ENCODE results near the gene ACAD11.

The ACAD11 gene

DNA sequence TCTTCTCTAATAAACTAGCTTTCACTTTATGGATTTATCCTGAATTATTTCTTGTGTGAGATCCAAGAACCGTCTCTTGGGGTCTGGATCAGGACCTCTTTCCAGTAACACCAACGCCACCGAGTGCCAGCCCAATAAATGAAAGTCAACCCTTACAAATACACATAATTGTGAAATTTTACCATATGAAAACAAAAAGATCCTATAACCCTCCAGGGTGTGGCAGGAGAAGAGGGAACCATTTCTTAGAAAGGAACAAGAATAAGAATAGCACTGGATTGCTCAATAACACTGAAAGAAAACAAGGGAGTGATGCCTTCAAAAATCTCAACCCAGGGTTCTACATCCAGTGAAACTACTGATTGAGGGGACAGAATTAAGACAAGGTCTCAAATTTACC, 114.1 kb downstream of the ACAD11 start:
- Mint-ChIP-seq H3K36me3 (peaks cover 7% of the 10 kb centered on the region), H3K4me3 (no peak overlapping the region), H3K9me3 (no peaks in the 10 kb centered on the region), H3K27ac (no peak overlapping the region), H3K4me1 (peaks cover 22% of the 10 kb centered on the region), H3K27me3 (no peaks in the 10 kb centered on the region)
- CTCF ChIA-PET: interaction anchor here (0.9 to 1.0 kb wide), 2 partner anchors 10 to 97 kb away, joined by 4 read pairs; no protein-coding TSS in a partner anchor
- no peak for DNase-seq

DNA sequence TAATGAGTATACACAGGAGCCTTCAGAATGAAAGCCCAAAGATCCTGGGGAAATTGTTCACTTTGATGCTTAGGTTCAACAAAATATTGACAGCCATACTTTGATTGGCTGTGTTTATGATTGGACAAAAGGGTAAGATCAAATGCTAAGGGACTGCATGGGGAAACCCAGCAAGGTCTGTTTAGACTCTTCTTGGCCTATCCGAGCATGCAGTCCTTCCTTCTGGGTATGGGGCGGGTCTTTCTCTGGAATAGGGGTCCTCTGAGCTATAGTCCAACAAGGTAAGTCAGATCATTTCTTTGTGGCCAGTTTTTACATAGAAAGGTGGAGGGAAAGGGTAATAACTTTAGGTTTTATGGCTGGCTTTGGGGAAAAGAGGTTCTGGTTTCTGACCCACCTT, 115.5 kb downstream of the ACAD11 start:
- Mint-ChIP-seq H3K4me1 (peaks cover 12% of the 10 kb centered on the region), H3K27me3 (no peaks in the 10 kb centered on the region), H3K36me3 (peaks cover 12% of the 10 kb centered on the region), H3K27ac (no peak overlapping the region), H3K4me3 (no peak overlapping the region), H3K9me3 (no peaks in the 10 kb centered on the region)
- no peak for DNase-seq
- CTCF ChIA-PET: interaction anchor here (2.3 kb wide), 1 partner anchor 98 kb away, joined by 10 read pairs; no protein-coding TSS in a partner anchor

DNA sequence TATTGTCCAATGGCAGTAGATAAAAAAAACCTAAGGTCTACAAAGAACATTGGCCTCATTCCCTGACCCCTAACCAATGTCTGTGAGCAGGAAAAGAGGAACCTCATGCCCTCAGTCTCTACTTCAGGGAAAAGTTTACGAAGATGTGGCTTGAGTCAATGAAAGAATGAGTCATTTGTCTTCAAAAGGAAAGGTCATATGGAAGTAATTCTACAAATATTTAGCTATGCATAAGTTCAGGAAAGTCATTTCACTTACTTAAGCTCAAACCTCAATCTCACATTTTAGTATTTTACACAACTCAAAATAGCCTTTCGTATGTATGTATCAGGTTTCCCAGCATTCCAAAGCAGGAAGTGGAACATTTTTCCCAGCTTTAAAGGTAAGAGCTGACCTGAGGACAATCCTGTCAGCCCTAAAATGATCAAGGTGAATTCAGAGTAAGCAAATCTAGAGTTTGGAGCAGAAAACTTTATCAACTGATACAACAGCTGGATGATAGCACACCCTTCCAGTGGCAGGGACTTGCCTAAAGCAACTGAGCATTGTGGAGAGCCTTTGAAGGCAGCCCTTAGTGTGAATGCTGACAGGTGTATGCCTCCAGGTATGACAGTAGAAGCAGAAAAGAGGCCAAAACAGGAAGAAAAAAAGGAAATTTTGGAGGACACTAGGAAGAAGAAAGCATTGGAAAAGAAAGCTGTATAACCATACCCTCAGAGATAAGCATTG, 116.4 kb downstream of the ACAD11 start:
- H3K27me3 Mint-ChIP-seq: no peaks in the 10 kb centered on the region
- DNase-seq: no peak
- no peak overlapping the region for H3K27ac Mint-ChIP-seq
- peaks cover 12% of the 10 kb centered on the region for H3K4me1 Mint-ChIP-seq
- no peaks in the 10 kb centered on the region for H3K9me3 Mint-ChIP-seq
- no peak overlapping the region for H3K4me3 Mint-ChIP-seq
- peaks cover 15% of the 10 kb centered on the region for H3K36me3 Mint-ChIP-seq
- CTCF ChIA-PET: interaction anchor here (2.3 kb wide), 1 partner anchor 99 kb away, joined by 10 read pairs; no protein-coding TSS in a partner anchor

GRCh38 chr3:132542577-132542976, 117.0 kb downstream of the ACAD11 start:
- Mint-ChIP-seq H3K4me3 (no peak overlapping the region), H3K27me3 (no peaks in the 10 kb centered on the region), H3K27ac (no peak overlapping the region), H3K36me3 (peaks cover 15% of the 10 kb centered on the region), H3K9me3 (no peaks in the 10 kb centered on the region), H3K4me1 (peaks cover 12% of the 10 kb centered on the region)
- no peak for DNase-seq
- CTCF ChIA-PET: interaction anchor here (1.2 to 2.3 kb wide), 2 partner anchors 94 to 100 kb away, joined by 3 to 10 read pairs; no protein-coding TSS in a partner anchor

- Mint-ChIP-seq H3K4me3 (no peak overlapping the region), H3K36me3 (peaks cover 24% of the 10 kb centered on the region), H3K4me1 (peaks cover 12% of the 10 kb centered on the region), H3K9me3 (no peaks in the 10 kb centered on the region), H3K27ac (no peak overlapping the region), H3K27me3 (no peaks in the 10 kb centered on the region)
- no peak for DNase-seq
- CTCF ChIA-PET: interaction anchor here (0.9 to 8.3 kb wide), 3 partner anchors 101 to 119 kb away, joined by 3 to 103 read pairs (median 3); no protein-coding TSS in a partner anchor
These were observed 119.9 kb downstream of the ACAD11 start for GRCh38 chr3:132539681-132540080.

- peaks cover 26% of the 10 kb centered on the region for H3K36me3 Mint-ChIP-seq
- no peak overlapping the region for H3K27ac Mint-ChIP-seq
- H3K4me1 Mint-ChIP-seq: peaks cover 12% of the 10 kb centered on the region
- CTCF ChIA-PET: interaction anchor here (1.1 to 8.3 kb wide), 4 partner anchors 8 to 186 kb away, joined by 3 to 103 read pairs (median 6); no protein-coding TSS in a partner anchor
- no peak for DNase-seq
- H3K4me3 Mint-ChIP-seq: no peak overlapping the region
- H3K9me3 Mint-ChIP-seq: no peaks in the 10 kb centered on the region
- H3K27me3 Mint-ChIP-seq: no peaks in the 10 kb centered on the region
These were observed 121.5 kb downstream of the ACAD11 start for GRCh38 chr3:132538072-132538471.

DNA sequence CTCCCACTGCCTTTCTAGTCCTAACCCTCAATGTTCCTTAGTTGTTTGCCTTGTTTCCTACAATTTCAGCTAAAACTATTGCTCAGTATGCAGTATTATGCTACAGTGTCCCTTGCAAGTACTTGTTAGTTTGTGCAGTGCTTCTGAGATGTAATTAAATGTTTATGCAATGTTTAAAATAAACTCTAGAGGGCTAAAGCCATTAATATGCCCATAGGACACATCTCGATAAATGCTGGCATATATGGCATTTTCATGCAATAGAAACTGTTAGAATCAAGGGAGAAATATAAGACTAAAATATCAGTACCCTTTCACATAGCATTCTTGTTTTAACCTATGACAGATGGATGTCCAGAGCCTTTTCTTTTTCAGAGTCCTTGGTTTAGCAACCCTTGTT, 122.3 kb downstream of the ACAD11 start:
- H3K27ac Mint-ChIP-seq: no peak overlapping the region
- H3K4me1 Mint-ChIP-seq: peaks cover 5% of the 10 kb centered on the region
- no peak overlapping the region for H3K4me3 Mint-ChIP-seq
- CTCF ChIA-PET: interaction anchor here (1.8 to 8.3 kb wide), 5 partner anchors 11 to 185 kb away, joined by 4 to 103 read pairs (median 7); no protein-coding TSS in a partner anchor
- H3K9me3 Mint-ChIP-seq: no peaks in the 10 kb centered on the region
- no peaks in the 10 kb centered on the region for H3K27me3 Mint-ChIP-seq
- DNase-seq: no peak
- H3K36me3 Mint-ChIP-seq: peaks cover 24% of the 10 kb centered on the region

- H3K9me3 Mint-ChIP-seq: no peaks in the 10 kb centered on the region
- peaks cover 24% of the 10 kb centered on the region for H3K36me3 Mint-ChIP-seq
- no peak overlapping the region for H3K4me3 Mint-ChIP-seq
- no peak overlapping the region for H3K27ac Mint-ChIP-seq
- no peaks in the 10 kb centered on the region for H3K27me3 Mint-ChIP-seq
- no peak for DNase-seq
- no peaks in the 10 kb centered on the region for H3K4me1 Mint-ChIP-seq
- CTCF ChIA-PET: interaction anchor here (0.8 to 8.3 kb wide), 18 partner anchors 9 to 222 kb away, joined by 3 to 103 read pairs (median 4); no protein-coding TSS in a partner anchor
These were observed 123.0 kb downstream of the ACAD11 start for GRCh38 chr3:132536442-132537153.

DNA sequence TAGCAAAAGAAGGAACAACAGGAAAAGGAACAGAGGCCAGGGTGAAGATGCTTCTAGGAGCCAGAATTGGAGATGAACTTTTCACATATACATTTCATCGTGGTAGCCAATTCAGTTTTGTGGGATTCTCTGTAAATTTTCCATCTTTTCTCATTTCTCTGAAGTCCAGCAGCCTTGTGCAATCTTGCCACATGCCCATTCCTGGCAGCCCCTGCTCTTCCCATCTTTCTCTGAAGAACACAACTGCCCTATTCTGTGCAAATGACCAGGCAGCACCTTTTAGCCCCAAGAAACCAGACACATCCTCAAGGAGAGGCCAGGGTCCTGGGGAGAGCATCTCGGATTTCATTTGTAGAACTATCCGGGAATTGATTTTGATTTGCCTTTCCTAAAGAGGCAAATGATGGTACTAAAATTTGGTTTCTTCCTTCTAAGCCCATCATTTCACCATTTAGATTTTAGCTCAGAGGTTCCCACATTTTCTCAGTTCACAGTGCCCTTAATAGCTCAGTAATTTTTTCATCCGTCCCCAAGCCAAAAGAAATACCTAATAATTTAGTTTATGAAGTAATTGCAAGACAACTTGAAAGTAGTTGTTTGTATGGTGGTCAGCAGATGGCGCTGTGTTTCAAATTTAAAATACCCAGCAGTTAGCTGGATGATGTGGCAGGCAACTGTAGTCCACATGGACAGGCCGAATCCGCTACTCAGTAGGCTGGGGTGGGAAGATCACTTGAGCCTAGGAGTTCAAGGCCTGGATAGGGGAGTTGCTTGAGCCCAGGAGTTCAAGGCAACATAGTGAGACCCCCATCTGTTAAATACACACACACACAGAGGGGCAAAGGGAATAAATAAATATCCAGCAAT, 123.8 kb downstream of the ACAD11 start:
- CTCF ChIA-PET: interaction anchor here (0.8 to 8.3 kb wide), 17 partner anchors 9 to 221 kb away, joined by 3 to 103 read pairs (median 4); no protein-coding TSS in a partner anchor
- DNase-seq: peak; percentile 68
- Mint-ChIP-seq H3K27me3 (no peaks in the 10 kb centered on the region), H3K4me3 (no peak overlapping the region), H3K27ac (no peak overlapping the region), H3K9me3 (no peaks in the 10 kb centered on the region), H3K4me1 (no peaks in the 10 kb centered on the region), H3K36me3 (peaks cover 25% of the 10 kb centered on the region)

DNA sequence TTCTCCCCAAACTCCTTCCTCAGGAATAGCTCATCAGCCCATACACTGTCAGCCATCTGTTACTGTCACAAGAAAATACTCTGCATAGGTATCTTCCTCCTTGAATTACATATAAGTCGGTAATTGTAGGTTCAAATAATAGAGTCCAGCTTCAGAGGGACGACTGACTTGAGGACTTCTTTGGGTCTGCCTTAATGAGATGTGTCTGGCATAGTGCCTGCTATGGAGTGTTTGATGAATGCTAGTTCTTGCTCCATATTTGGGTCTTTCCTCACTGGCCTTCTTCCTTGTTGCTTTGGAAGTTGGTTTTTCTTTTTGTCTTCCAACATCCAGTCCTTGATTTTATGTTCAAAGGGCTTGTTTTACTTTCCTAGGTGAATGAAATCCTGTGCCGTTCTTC, 129.0 kb downstream of the ACAD11 start:
- no peaks in the 10 kb centered on the region for H3K4me1 Mint-ChIP-seq
- no peak overlapping the region for H3K27ac Mint-ChIP-seq
- H3K4me3 Mint-ChIP-seq: no peak overlapping the region
- peaks cover 39% of the 10 kb centered on the region for H3K36me3 Mint-ChIP-seq
- H3K27me3 Mint-ChIP-seq: no peaks in the 10 kb centered on the region
- CTCF ChIA-PET: interaction anchor here (1.1 kb wide), 1 partner anchor 8 kb away, joined by 3 read pairs; no protein-coding TSS in a partner anchor
- no peak for DNase-seq
- H3K9me3 Mint-ChIP-seq: no peaks in the 10 kb centered on the region

GRCh38 chr3:132522353-132522752, 137.3 kb downstream of the ACAD11 start:
- peaks cover 12% of the 10 kb centered on the region for H3K4me1 Mint-ChIP-seq
- DNase-seq: peak; percentile 23
- no peak overlapping the region for H3K4me3 Mint-ChIP-seq
- CTCF ChIA-PET: no interaction called here
- H3K9me3 Mint-ChIP-seq: no peaks in the 10 kb centered on the region
- H3K27ac Mint-ChIP-seq: no peak overlapping the region
- peaks cover 44% of the 10 kb centered on the region for H3K36me3 Mint-ChIP-seq
- H3K27me3 Mint-ChIP-seq: no peaks in the 10 kb centered on the region

DNA sequence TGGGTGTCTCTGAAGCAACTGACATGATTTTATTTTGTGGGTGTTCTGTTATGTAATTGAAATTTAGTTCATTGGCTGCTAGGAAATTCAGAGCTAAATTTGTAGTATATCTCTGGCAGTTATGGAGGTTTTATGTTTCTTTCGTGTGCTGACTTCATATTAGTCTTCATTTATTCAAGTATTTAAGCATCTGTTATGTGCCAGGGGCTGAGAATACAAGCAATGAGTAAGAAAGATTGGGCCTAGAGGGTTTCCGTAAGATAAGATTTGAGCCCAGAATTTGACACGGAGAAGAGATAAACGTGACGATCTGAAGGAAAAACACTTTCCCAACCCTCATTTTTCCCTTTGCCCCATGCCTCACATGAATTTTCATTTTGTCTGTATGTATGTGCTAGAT, 137.7 kb downstream of the ACAD11 start:
- CTCF ChIA-PET: no interaction called here
- no peaks in the 10 kb centered on the region for H3K9me3 Mint-ChIP-seq
- H3K4me3 Mint-ChIP-seq: no peak overlapping the region
- peaks cover 48% of the 10 kb centered on the region for H3K36me3 Mint-ChIP-seq
- H3K4me1 Mint-ChIP-seq: peaks cover 12% of the 10 kb centered on the region
- H3K27ac Mint-ChIP-seq: no peak overlapping the region
- no peak for DNase-seq
- H3K27me3 Mint-ChIP-seq: no peaks in the 10 kb centered on the region

GRCh38 chr3:132519914-132520313, 139.7 kb downstream of the ACAD11 start:
- Mint-ChIP-seq H3K27me3 (no peaks in the 10 kb centered on the region), H3K4me3 (no peak overlapping the region), H3K4me1 (peaks cover 12% of the 10 kb centered on the region), H3K36me3 (peaks cover 50% of the 10 kb centered on the region), H3K27ac (no peak overlapping the region), H3K9me3 (no peaks in the 10 kb centered on the region)
- DNase-seq: no peak
- CTCF ChIA-PET: interaction anchor here (1.2 to 1.5 kb wide), 2 partner anchors 16 to 129 kb away, joined by 3 to 6 read pairs; no protein-coding TSS in a partner anchor
